Rectal smooth muscle tissue (tissue), 1 donor: ENCODE measurements around the gene MALL.

ENCODE experiments used
- H3K27ac ChIP-seq: one replicate; pipeline ENCODE4 v1.7.0; 2013; ENCODE audit warnings: low read depth, low read length, inconsistent platforms
- H3K27me3 ChIP-seq: one replicate; pipeline ENCODE4 v1.7.0; 2013; ENCODE audit warnings: low read length; ENCODE audit not compliant: control insufficient read depth, insufficient read depth
- H3K36me3 ChIP-seq: one replicate; pipeline ENCODE4 v1.7.0; 2013; ENCODE audit warnings: low read length; ENCODE audit not compliant: control insufficient read depth, insufficient read depth
- H3K4me1 ChIP-seq: one replicate; pipeline ENCODE4 v1.7.0; 2013; ENCODE audit warnings: low read length; ENCODE audit not compliant: control insufficient read depth, insufficient read depth
- H3K4me3 ChIP-seq: one replicate; pipeline ENCODE4 v1.7.0; 2013; ENCODE audit warnings: low read length
- H3K9ac ChIP-seq: one replicate; pipeline ENCODE4 v1.7.0; 2013; ENCODE audit warnings: low read length

Gene MALL

GRCh38 chr2:110131166-110131565, 15.5 kb upstream of the MALL start:
- no peak overlapping the region for H3K27ac ChIP-seq
- no peaks in the 10 kb centered on the region for H3K27me3 ChIP-seq
- no peaks in the 10 kb centered on the region for H3K36me3 ChIP-seq
- no peaks in the 10 kb centered on the region for H3K4me1 ChIP-seq
- H3K4me3 ChIP-seq = no peak overlapping the region
- H3K9ac ChIP-seq = no peak overlapping the region

- Histone ChIP-seq H3K4me1 (no peaks in the 10 kb centered on the region), H3K9ac (no peak overlapping the region), H3K27ac (no peak overlapping the region), H3K4me3 (no peak overlapping the region), H3K27me3 (no peaks in the 10 kb centered on the region), H3K36me3 (no peaks in the 10 kb centered on the region)
Observed at GRCh38 chr2:110130757-110131156, 15.1 kb upstream of the MALL start.

GRCh38 chr2:110126906-110127305, 11.3 kb upstream of the MALL start:
- H3K36me3 ChIP-seq = no peaks in the 10 kb centered on the region
- no peaks in the 10 kb centered on the region for H3K27me3 ChIP-seq
- H3K4me3 ChIP-seq = no peak overlapping the region
- no peaks in the 10 kb centered on the region for H3K4me1 ChIP-seq
- H3K9ac ChIP-seq = no peak overlapping the region
- H3K27ac ChIP-seq = no peak overlapping the region

GRCh38 chr2:110126086-110126773, 10.6 kb upstream of the MALL start:
- Histone ChIP-seq H3K27ac (no peak overlapping the region), H3K9ac (no peak overlapping the region), H3K27me3 (no peaks in the 10 kb centered on the region), H3K4me1 (no peaks in the 10 kb centered on the region), H3K4me3 (no peak overlapping the region), H3K36me3 (no peaks in the 10 kb centered on the region)

- Histone ChIP-seq H3K4me3 (no peak overlapping the region), H3K36me3 (no peaks in the 10 kb centered on the region), H3K9ac (no peak overlapping the region), H3K4me1 (no peaks in the 10 kb centered on the region), H3K27me3 (no peaks in the 10 kb centered on the region), H3K27ac (no peak overlapping the region)
Observed at GRCh38 chr2:110124939-110125691, 9.5 kb upstream of the MALL start.

GRCh38 chr2:110124038-110124825, 8.6 kb upstream of the MALL start:
- H3K4me1 ChIP-seq = no peaks in the 10 kb centered on the region
- H3K36me3 ChIP-seq = no peaks in the 10 kb centered on the region
- H3K27ac ChIP-seq = no peak overlapping the region
- H3K27me3 ChIP-seq = no peaks in the 10 kb centered on the region
- H3K4me3 ChIP-seq = no peak overlapping the region
- H3K9ac ChIP-seq = no peak overlapping the region

- Histone ChIP-seq H3K9ac (no peak overlapping the region), H3K4me1 (no peaks in the 10 kb centered on the region), H3K4me3 (no peak overlapping the region), H3K27me3 (no peaks in the 10 kb centered on the region), H3K27ac (no peak overlapping the region), H3K36me3 (no peaks in the 10 kb centered on the region)
Observed at GRCh38 chr2:110121592-110121991, 6.0 kb upstream of the MALL start.

- H3K4me3 ChIP-seq = no peak overlapping the region
Observed at GRCh38 chr2:110121052-110121334, 5.4 kb upstream of the MALL start.

GRCh38 chr2:110120171-110121051, 4.8 kb upstream of the MALL start:
- Histone ChIP-seq H3K9ac (no peak overlapping the region), H3K27me3 (peaks cover 10% of the 10 kb centered on the region), H3K4me3 (no peak overlapping the region), H3K4me1 (peaks cover 2% of the 10 kb centered on the region), H3K36me3 (no peaks in the 10 kb centered on the region), H3K27ac (no peak overlapping the region)

More at GRCh38 chr2:110121052-110121334, 5.4 kb upstream of the MALL start:
- Histone ChIP-seq H3K4me1 (no peaks in the 10 kb centered on the region), H3K27me3 (peaks cover 6% of the 10 kb centered on the region), H3K36me3 (no peaks in the 10 kb centered on the region), H3K27ac (no peak overlapping the region), H3K9ac (no peak overlapping the region)

- Histone ChIP-seq H3K4me3 (peak overlapping the region; percentile 61), H3K27ac (no peak overlapping the region), H3K9ac (no peak overlapping the region), H3K36me3 (no peaks in the 10 kb centered on the region), H3K27me3 (peaks cover 23% of the 10 kb centered on the region), H3K4me1 (peaks cover 2% of the 10 kb centered on the region)
Observed at GRCh38 chr2:110116033-110116710, 550 bp upstream of the MALL start.

- H3K4me1 ChIP-seq = peaks cover 2% of the 10 kb centered on the region
- peak overlapping the region; percentile 56 for H3K9ac ChIP-seq
- peaks cover 23% of the 10 kb centered on the region for H3K27me3 ChIP-seq
- no peaks in the 10 kb centered on the region for H3K36me3 ChIP-seq
- H3K27ac ChIP-seq = peak overlapping the region; percentile 55
- H3K4me3 ChIP-seq = peak overlapping the region; percentile 61
Observed at GRCh38 chr2:110114831-110115255, 779 bp downstream of the MALL start.
